Endothelial cell of umbilical vein (primary cell): ENCODE measurements around the gene TSGA10IP. TPM values are rescaled to one million over a fixed set of nuclear protein-coding genes. Genes with fewer than 3 reads are reported as not detected.

ENCODE experiments used
- BruUV-seq: library from RNA; stranded (reverse); fragments of 400-500 nt; replicated peaks from 2 replicates; lab custom pipeline; 2021; lab: Mats Ljungman, UMichigan
- CTCF ChIA-PET: fragments of 300-600, 350-600 bp; sonication (Branson Sonifier 250); formaldehyde crosslinking; loops from one replicate; lab custom pipeline; 2021; ENCODE audit warnings: antibody characterized with exemption, inconsistent platforms; lab: Charles Lee
- POLR2A ChIA-PET: fragments of 300-600, 350-600 bp; sonication (Branson Sonifier 250); formaldehyde crosslinking; loops from one replicate; lab custom pipeline; 2021; ENCODE audit warnings: antibody characterized with exemption, inconsistent platforms; lab: Charles Lee
- DNase-seq: peaks from one replicate; pipeline ENCODE4 v3.0.0-alpha.2; 2011; ENCODE audit warnings: low read depth, low spot score
- FAIRE-seq: peaks from 2 replicates; lab custom pipeline; 2011; peaks lifted over from hg19 to GRCh38; lab: Jason Lieb, UNC
- H2AFZ ChIP-seq: 2 replicates; pipeline ENCODE4 v1.6.0; 2012; ENCODE audit warnings: low read depth, low read length, control low read depth, inconsistent platforms
- H3K27ac ChIP-seq: 2 replicates; pipeline ENCODE4 v1.5.1; 2011; ENCODE audit warnings: low read depth, mild to moderate bottlenecking, control low read depth, low read length, moderate library complexity; ENCODE audit not compliant: insufficient read depth
- H3K27me3 ChIP-seq, 2 experiments: 2 replicates each; pipeline versions ENCODE4 v1.6.0 to v1.6.1; 2011; ENCODE audit warnings: low read length in 2 of 2, mixed read lengths in 1 of 2; ENCODE audit not compliant: control insufficient read depth in 2 of 2, insufficient read depth in 2 of 2
- H3K36me3 ChIP-seq, 2 experiments: 2 replicates in 1 of 2; 3 replicates in 1 of 2; pipeline ENCODE4 v1.5.1; 2011; ENCODE audit warnings: low read length in 2 of 2, mild to moderate bottlenecking in 1 of 2, moderate library complexity in 1 of 2; ENCODE audit not compliant: control insufficient read depth in 2 of 2, insufficient read depth in 2 of 2; ENCODE audit errors: extremely low read depth in 1 of 2
- H3K4me1 ChIP-seq: 3 replicates; pipeline ENCODE4 v1.5.1; 2011; ENCODE audit warnings: mild to moderate bottlenecking, low read length; ENCODE audit not compliant: control insufficient read depth, insufficient read depth; ENCODE audit errors: extremely low read depth
- H3K4me2 ChIP-seq: 2 replicates; pipeline ENCODE4 v1.6.1; 2011; ENCODE audit warnings: low read length, control low read depth, mixed read lengths; ENCODE audit not compliant: insufficient read depth
- H3K4me3 ChIP-seq, 3 experiments: fragments of 200-600 bp in 1 of 3; sonication (generic), shearing (Covaris generic) in 1 of 3; replicated peaks in 1 of 3; 2 replicates each; pipeline ENCODE4 v1.5.1; 2011 to 2016; ENCODE audit warnings: control low read depth in 3 of 3, low read length in 3 of 3, mild to moderate bottlenecking in 2 of 3, inconsistent platforms in 1 of 3, low read depth in 1 of 3, moderate library complexity in 1 of 3; ENCODE audit not compliant: insufficient read depth in 1 of 3
- H3K79me2 ChIP-seq: 2 replicates; pipeline ENCODE4 v1.6.0; 2012; ENCODE audit warnings: low read length, inconsistent platforms; ENCODE audit not compliant: control insufficient read depth, insufficient read depth
- H3K9ac ChIP-seq: replicated peaks from 2 replicates; pipeline ENCODE3; 2011; ENCODE audit warnings: low read length, control low read depth; ENCODE audit not compliant: insufficient read depth; ENCODE audit errors: extremely low read depth
- H3K9me1 ChIP-seq: replicated peaks from 3 replicates; pipeline ENCODE4 v1.6.0; 2011; ENCODE audit warnings: mild to moderate bottlenecking, low read length; ENCODE audit not compliant: control insufficient read depth, insufficient read depth; ENCODE audit errors: extremely low read depth
- H3K9me3 ChIP-seq: replicated peaks from 2 replicates; pipeline ENCODE4 v1.5.1; 2012; ENCODE audit warnings: low read length, inconsistent platforms; ENCODE audit not compliant: control insufficient read depth, insufficient read depth
- H4K20me1 ChIP-seq: replicated peaks from 2 replicates; pipeline ENCODE3; 2011; ENCODE audit warnings: mild to moderate bottlenecking, low read length; ENCODE audit not compliant: control insufficient read depth, insufficient read depth; ENCODE audit errors: extremely low read depth
- CTCF ChIP-seq, 2 donors: IDR thresholded peaks; 1 replicate in 1 of 2; 2 replicates in 1 of 2; pipeline ENCODE4 v1.5.1; 2011; ENCODE audit warnings: low read length in 2 of 2, mild to moderate bottlenecking in 2 of 2, moderate library complexity in 2 of 2, control low read depth in 1 of 2, inconsistent platforms in 1 of 2, low read depth in 1 of 2; ENCODE audit not compliant: insufficient read depth in 1 of 2; ENCODE audit errors: extremely low read depth in 1 of 2
- EZH2 ChIP-seq: IDR thresholded peaks from 2 replicates; pipeline ENCODE4 v1.6.1; 2012; ENCODE audit warnings: borderline replicate concordance, low read depth, mild to moderate bottlenecking, moderate library complexity, low read length, inconsistent platforms; ENCODE audit not compliant: severe bottlenecking
- FOS ChIP-seq: IDR thresholded peaks from 2 replicates; pipeline ENCODE4 v1.6.1; 2011; ENCODE audit warnings: mild to moderate bottlenecking, low read length, moderate library complexity, borderline replicate concordance; ENCODE audit not compliant: insufficient read depth
- GATA2 ChIP-seq: IDR thresholded peaks from 2 replicates; pipeline ENCODE4 v1.7.0; 2011; ENCODE audit warnings: low read depth, mild to moderate bottlenecking, moderate library complexity, mixed read lengths, low read length; ENCODE audit not compliant: insufficient read length, insufficient read depth
- JUN ChIP-seq: IDR thresholded peaks from 2 replicates; pipeline ENCODE4 v1.6.1; 2011; ENCODE audit warnings: borderline replicate concordance, low read depth; ENCODE audit not compliant: insufficient read length, insufficient read depth
- MAX ChIP-seq: IDR thresholded peaks from 2 replicates; pipeline ENCODE4 v1.6.1; 2011; ENCODE audit not compliant: insufficient read depth, insufficient read length
- MYC ChIP-seq: IDR thresholded peaks from one replicate; pipeline ENCODE4 v1.6.1; 2011; ENCODE audit warnings: mild to moderate bottlenecking, low read depth, low read length
- POLR2A ChIP-seq: IDR thresholded peaks from 2 replicates; pipeline ENCODE4 v1.6.1; 2012; ENCODE audit warnings: low read depth, mild to moderate bottlenecking, control low read depth, low read length
- POLR2AphosphoS5 ChIP-seq: IDR thresholded peaks from 2 replicates; pipeline ENCODE4 v1.6.1; 2012; ENCODE audit warnings: low read depth, mild to moderate bottlenecking, control low read depth, low read length, moderate library complexity; ENCODE audit not compliant: insufficient read depth
- dilution Hi-C: fragments of 300-500 bp; cut with MboI; formaldehyde crosslinking; loops from one replicate; pipeline ENCODE4 v1.15.0; 2019; ENCODE audit warnings: low sequenced_read_pairs; ENCODE audit not compliant: extremely low pct_ligation_motif_present
- intact Hi-C: fragments of 100-400 bp; cut with micrococcal nuclease; formaldehyde crosslinking; loops from one replicate; pipeline ENCODE4 v1.10.0; 2022
- polyA plus RNA-seq, 4 experiments: library from polyadenylated mRNA; depleted of rRNA in 3 of 4; stranded (reverse) in 3 of 4; unstranded in 1 of 4; fragments of >200 nt; gene quantifications; 2 replicates each; pipeline versions ENCODE4 v1.2.1 to v1.2.3, GENCODE V29; 2011 to 2012; ENCODE audit warnings: missing spikeins in 1 of 4
- total RNA-seq: library from RNA; stranded (reverse); gene quantifications from 2 replicates; pipeline ENCODE4 v1.2.3, GENCODE V29; 2021

The TSGA10IP gene
- total and polyA plus RNA-seq, 2 donors (not counting 3 experiments of a cell fraction or from before 2014, with no cell fraction given) = not detected

- Histone ChIP-seq H3K36me3 (no peaks in the 10 kb centered on the region), H3K4me3 (no peak overlapping the region), H4K20me1 (no peaks in the 10 kb centered on the region), H3K27me3 (peaks cover 0 to 3% of the 10 kb centered on the region in 2 experiments), H3K4me2 (no peak overlapping the region), H3K79me2 (no peaks in the 10 kb centered on the region), H3K4me1 (no peaks in the 10 kb centered on the region), H3K9ac (no peak overlapping the region), H3K9me3 (no peaks in the 10 kb centered on the region), H2AFZ (no peak overlapping the region), H3K27ac (no peak overlapping the region), H3K9me1 (no peaks in the 10 kb centered on the region)
- FAIRE-seq (no peak), DNase-seq (no peak)
- dilution Hi-C loops (no loop called here), intact Hi-C loops (no loop called here)
- ChIA-PET CTCF (interaction anchor here (1.8 kb wide), 1 partner anchor 65 kb away, joined by 4 read pairs; the partner anchor contains the start of gene FIBP), POLR2A (no interaction called here)
- no TSS peak for BruUV-seq
- no peak for TF ChIP-seq MYC
- no peak for TF ChIP-seq POLR2AphosphoS5
- TF ChIP-seq POLR2A = no peak
- no peak for TF ChIP-seq JUN
- no peak for TF ChIP-seq EZH2
- TF ChIP-seq CTCF (IDR thresholded peaks at IDR 0.05; ENCODE audit: extremely low read depth in 1 of 2, insufficient read depth in 1 of 2, low read depth in 1 of 2, low read length in 2 of 2) = no peak
- TF ChIP-seq FOS = no peak
- TF ChIP-seq MAX = no peak
- TF ChIP-seq GATA2 = no peak
Observed at GRCh38 chr11:65953471-65953870, 8.2 kb downstream of the TSGA10IP start.
